Smooth muscle cell (in vitro differentiated cells): ENCODE results near the gene BPI. TPM values are rescaled to one million over a fixed set of nuclear protein-coding genes. Genes with fewer than 3 reads are reported as not detected.

Experiments
- DNase-seq: peaks from one replicate; lab custom pipeline; 2025; ENCODE audit not compliant: unreplicated experiment; lab: John Stamatoyannopoulos, UW
- H2AFZ ChIP-seq: fragments of 200-600 bp; sonication (generic); 2 replicates; pipeline ENCODE4 v1.6.0; 2016; ENCODE audit warnings: antibody characterized with exemption, low read depth, mild to moderate bottlenecking
- H3F3A ChIP-seq: fragments of 200-600 bp; sonication (generic); 2 replicates; pipeline ENCODE4 v1.6.0; 2017; ENCODE audit warnings: antibody characterized with exemption, low read depth
- H3K27ac ChIP-seq: fragments of 200-600 bp; sonication (generic); 2 replicates; pipeline ENCODE4 v1.5.1; 2016; ENCODE audit warnings: low read depth, mild to moderate bottlenecking
- H3K27me3 ChIP-seq: fragments of 200-600 bp; sonication (generic); 2 replicates; pipeline ENCODE4 v1.6.1; 2016; ENCODE audit warnings: low read depth, mild to moderate bottlenecking
- H3K36me3 ChIP-seq: fragments of 200-600 bp; sonication (generic); 2 replicates; pipeline ENCODE4 v1.5.1; 2016; ENCODE audit warnings: low read depth
- H3K4me1 ChIP-seq: fragments of 200-600 bp; sonication (generic); 2 replicates; pipeline ENCODE4 v1.5.1; 2016; ENCODE audit warnings: low read depth
- H3K4me2 ChIP-seq: fragments of 200-600 bp; sonication (generic); 2 replicates; pipeline ENCODE4 v1.6.0; 2016; ENCODE audit warnings: mild to moderate bottlenecking
- H3K4me3 ChIP-seq: fragments of 200-600 bp; sonication (generic); 2 replicates; pipeline ENCODE4 v1.5.1; 2016; ENCODE audit warnings: mild to moderate bottlenecking
- H3K79me2 ChIP-seq: fragments of 200-600 bp; sonication (generic); 2 replicates; pipeline ENCODE4 v1.6.0; 2016; ENCODE audit warnings: low read depth, mild to moderate bottlenecking
- H3K9ac ChIP-seq: fragments of 200-600 bp; sonication (generic); 2 replicates; pipeline ENCODE4 v1.6.0; 2016; ENCODE audit warnings: low read depth
- H3K9me3 ChIP-seq: fragments of 200-600 bp; sonication (generic); replicated peaks from 2 replicates; pipeline ENCODE4 v1.5.1; 2016; ENCODE audit warnings: low read depth
- H4K20me1 ChIP-seq: fragments of 200-600 bp; sonication (generic); 2 replicates; pipeline ENCODE4 v1.6.0; 2016; ENCODE audit warnings: low read depth
- CTCF ChIP-seq: fragments of 200-600 bp; sonication (generic); IDR thresholded peaks from 2 replicates; pipeline ENCODE4 v1.5.1; 2017; ENCODE audit warnings: borderline replicate concordance, mild to moderate bottlenecking, antibody characterized with exemption; ENCODE audit not compliant: insufficient read depth, poor library complexity, severe bottlenecking
- WGBS: methylation state at CpG from one replicate; pipeline ENCODE4 v1.1.7; 2016; ENCODE audit warnings: low lambda C conversion rate; 5-methylcytosine and 5-hydroxymethylcytosine counted together
- polyA plus RNA-seq: library from polyadenylated mRNA; unstranded; fragments of >200 nt; fragmentation: Nextera tagmentation; extraction: Ambion mirVana; gene quantifications from 2 replicates; pipeline ENCODE4 v1.2.1, GENCODE V29; 2016
- total RNA-seq: library from RNA; depleted of rRNA; stranded (reverse); fragments of >200 nt; gene quantifications from 2 replicates; pipeline ENCODE4 v1.2.3, GENCODE V29; 2014

Gene BPI
- total and polyA plus RNA-seq, 2 experiments from 2014 or later = not detected

GRCh38 chr20:38325167-38325566, 21.2 kb downstream of the BPI start:
- Histone ChIP-seq H3K4me3 (no peak overlapping the region), H3K4me1 (no peaks in the 10 kb centered on the region)
- TF ChIP-seq CTCF = no peak

DNA sequence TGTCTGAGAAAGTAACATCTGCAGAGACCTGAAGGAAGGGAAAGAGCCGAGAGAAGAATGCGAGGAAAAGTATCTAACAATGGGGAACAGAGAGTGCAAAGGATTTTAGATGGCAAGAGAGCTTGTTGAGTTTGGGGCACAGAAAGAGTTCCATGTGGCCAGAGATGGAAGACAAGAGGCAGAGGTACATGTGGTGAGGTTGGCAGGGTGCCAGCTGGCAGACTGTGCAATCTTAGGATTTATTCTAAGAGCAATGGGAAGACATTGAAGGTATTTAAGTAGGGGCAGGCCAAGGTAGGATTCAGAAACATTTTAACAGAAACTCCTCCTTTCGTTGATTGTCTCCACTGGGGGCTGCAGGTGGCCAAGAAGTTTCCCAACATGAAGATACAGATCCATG, 21.9 kb downstream of the BPI start:
- H4K20me1 ChIP-seq = no peaks in the 10 kb centered on the region
- H3K9ac ChIP-seq = no peak overlapping the region
- peaks cover 11% of the 10 kb centered on the region for H3K27me3 ChIP-seq
- 78% methylated on average over 3 of the region's 3 CpGs for WGBS
- no peak overlapping the region for H3K4me3 ChIP-seq
- no peak for DNase-seq
- no peaks in the 10 kb centered on the region for H3K79me2 ChIP-seq
- H3K4me2 ChIP-seq = no peak overlapping the region
- H2AFZ ChIP-seq = no peak overlapping the region
- no peaks in the 10 kb centered on the region for H3K9me3 ChIP-seq
- no peaks in the 10 kb centered on the region for H3K36me3 ChIP-seq
- H3K4me1 ChIP-seq = no peaks in the 10 kb centered on the region
- no peaks in the 10 kb centered on the region for H3F3A ChIP-seq
- TF ChIP-seq CTCF = no peak
- no peak overlapping the region for H3K27ac ChIP-seq

More at GRCh38 chr20:38325167-38325566, 21.2 kb downstream of the BPI start:
- H3K9ac ChIP-seq = no peak overlapping the region
- no peaks in the 10 kb centered on the region for H4K20me1 ChIP-seq
- no peaks in the 10 kb centered on the region for H3K9me3 ChIP-seq
- no peaks in the 10 kb centered on the region for H3K36me3 ChIP-seq
- no peaks in the 10 kb centered on the region for H3F3A ChIP-seq
- no peak overlapping the region for H3K27ac ChIP-seq
- no peaks in the 10 kb centered on the region for H3K79me2 ChIP-seq
- no peak overlapping the region for H2AFZ ChIP-seq
- peaks cover 11% of the 10 kb centered on the region for H3K27me3 ChIP-seq
- no peak overlapping the region for H3K4me2 ChIP-seq
- WGBS = 79% methylated on average over 3 of the region's 3 CpGs
- no peak for DNase-seq

DNA sequence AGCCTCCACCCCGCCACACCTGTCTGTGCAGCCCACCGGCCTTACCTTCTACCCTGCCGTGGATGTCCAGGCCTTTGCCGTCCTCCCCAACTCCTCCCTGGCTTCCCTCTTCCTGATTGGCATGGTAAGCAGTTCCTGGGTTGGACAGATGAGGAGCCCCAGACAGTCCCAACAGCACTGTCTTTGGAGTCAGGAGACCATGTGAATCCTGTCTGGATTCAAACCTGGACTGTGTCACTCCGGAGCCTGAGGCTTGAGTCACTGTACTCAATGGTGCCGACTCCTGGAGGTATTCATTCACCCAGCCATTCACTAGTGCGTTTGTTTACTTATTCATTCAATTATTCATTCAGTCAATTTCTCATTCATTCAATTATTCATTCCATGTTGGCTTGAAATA, 22.4 kb downstream of the BPI start:
- H4K20me1 ChIP-seq = no peaks in the 10 kb centered on the region
- H3K9me3 ChIP-seq = no peaks in the 10 kb centered on the region
- no peaks in the 10 kb centered on the region for H3F3A ChIP-seq
- no peaks in the 10 kb centered on the region for H3K79me2 ChIP-seq
- no peak for DNase-seq
- no peak overlapping the region for H3K4me3 ChIP-seq
- no peak overlapping the region for H2AFZ ChIP-seq
- H3K27ac ChIP-seq = no peak overlapping the region
- 83% methylated on average over 7 of the region's 7 CpGs for WGBS
- no peaks in the 10 kb centered on the region for H3K4me1 ChIP-seq
- no peak for TF ChIP-seq CTCF
- H3K4me2 ChIP-seq = no peak overlapping the region
- peaks cover 11% of the 10 kb centered on the region for H3K27me3 ChIP-seq
- no peak overlapping the region for H3K9ac ChIP-seq
- H3K36me3 ChIP-seq = no peaks in the 10 kb centered on the region

- Histone ChIP-seq H3F3A (no peaks in the 10 kb centered on the region), H4K20me1 (no peaks in the 10 kb centered on the region), H3K36me3 (no peaks in the 10 kb centered on the region), H3K9ac (no peak overlapping the region), H3K27me3 (peaks cover 9% of the 10 kb centered on the region), H3K27ac (no peak overlapping the region), H3K4me1 (no peaks in the 10 kb centered on the region), H3K79me2 (no peaks in the 10 kb centered on the region), H3K9me3 (no peaks in the 10 kb centered on the region), H3K4me3 (no peak overlapping the region), H2AFZ (no peak overlapping the region), H3K4me2 (no peak overlapping the region)
- no peak for DNase-seq
- WGBS = 75% methylated on average over 3 of the region's 3 CpGs
- TF ChIP-seq CTCF = no peak
These were observed 26.7 kb downstream of the BPI start for GRCh38 chr20:38330638-38331037.
